Neural progenitor cell (in vitro differentiated cells): ENCODE data around the gene SMAP1.

Source experiments
- CTCF ChIP-seq: fragments of 200-600 bp; sonication (generic); IDR thresholded peaks from 2 replicates; pipeline ENCODE4 v1.5.1; 2017; ENCODE audit warnings: antibody characterized with exemption, mild to moderate bottlenecking
- EZH2phosphoT487 ChIP-seq: fragments of 200-600 bp; sonication (generic); IDR thresholded peaks from 2 replicates; pipeline ENCODE4 v1.6.1; 2017; ENCODE audit warnings: antibody characterized with exemption

GRCh38 chr6:70668499-70668812 is 773 bp downstream of the SMAP1 start:
- TF ChIP-seq CTCF (no peak), EZH2phosphoT487 (no peak)
